GM12873 (cell line): ENCODE results near the gene BACE1.

Experiments used
- CTCF ChIP-seq: IDR thresholded peaks from 2 replicates; pipeline ENCODE4 v1.5.1; 2012; ENCODE audit warnings: low read depth, mild to moderate bottlenecking, moderate library complexity, low read length, control low read depth; ENCODE audit not compliant: insufficient read depth; ENCODE audit errors: missing control alignments

BACE1 gene

GRCh38 chr11:117315285-117316196 is 515 bp downstream of the BACE1 start:
- TF ChIP-seq CTCF: no peak

- TF ChIP-seq CTCF: no peak
These were observed 1.2 kb downstream of the BACE1 start for GRCh38 chr11:117314840-117315239.

GRCh38 chr11:117313828-117314768 is 2.0 kb downstream of the BACE1 start:
- TF ChIP-seq CTCF: no peak

- TF ChIP-seq CTCF: no peak
These were observed 3.0 kb downstream of the BACE1 start for GRCh38 chr11:117313091-117313490.

- TF ChIP-seq CTCF: no peak
These were observed 6.7 kb downstream of the BACE1 start for GRCh38 chr11:117309310-117309709.

- no peak for TF ChIP-seq CTCF
These were observed 10.9 kb downstream of the BACE1 start for GRCh38 chr11:117305145-117305544.
